GM18858 (cell line): ENCODE results near the gene EFNA4.

ENCODE experiments used
- ATAC-seq: cut with Tn5 transposase; IDR thresholded peaks from one replicate; pipeline ENCODE4 v1.9.1; 2021; ENCODE audit not compliant: unreplicated experiment

The EFNA4 gene

DNA sequence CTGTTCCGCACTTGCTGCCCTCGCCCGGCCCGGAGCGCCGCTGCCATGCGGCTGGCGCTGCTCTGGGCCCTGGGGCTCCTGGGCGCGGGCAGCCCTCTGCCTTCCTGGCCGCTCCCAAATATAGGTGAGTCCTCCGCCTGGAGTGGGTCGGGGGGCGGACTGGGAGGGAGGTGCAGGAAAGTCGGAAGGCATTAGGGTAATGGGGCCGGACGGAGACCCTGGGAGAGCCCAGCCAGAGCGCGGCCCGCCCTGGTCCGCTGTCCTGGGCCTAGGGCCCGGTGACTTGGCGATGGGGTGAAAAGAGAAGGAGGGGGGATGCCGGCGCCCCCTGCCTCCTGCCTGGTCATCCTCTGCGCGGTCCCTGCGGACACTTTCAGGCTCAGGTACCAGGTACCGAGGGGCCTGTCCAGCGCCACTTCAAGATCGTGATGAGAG, 12.2 kb upstream of the EFNA4 start:
- no peak for ATAC-seq

DNA sequence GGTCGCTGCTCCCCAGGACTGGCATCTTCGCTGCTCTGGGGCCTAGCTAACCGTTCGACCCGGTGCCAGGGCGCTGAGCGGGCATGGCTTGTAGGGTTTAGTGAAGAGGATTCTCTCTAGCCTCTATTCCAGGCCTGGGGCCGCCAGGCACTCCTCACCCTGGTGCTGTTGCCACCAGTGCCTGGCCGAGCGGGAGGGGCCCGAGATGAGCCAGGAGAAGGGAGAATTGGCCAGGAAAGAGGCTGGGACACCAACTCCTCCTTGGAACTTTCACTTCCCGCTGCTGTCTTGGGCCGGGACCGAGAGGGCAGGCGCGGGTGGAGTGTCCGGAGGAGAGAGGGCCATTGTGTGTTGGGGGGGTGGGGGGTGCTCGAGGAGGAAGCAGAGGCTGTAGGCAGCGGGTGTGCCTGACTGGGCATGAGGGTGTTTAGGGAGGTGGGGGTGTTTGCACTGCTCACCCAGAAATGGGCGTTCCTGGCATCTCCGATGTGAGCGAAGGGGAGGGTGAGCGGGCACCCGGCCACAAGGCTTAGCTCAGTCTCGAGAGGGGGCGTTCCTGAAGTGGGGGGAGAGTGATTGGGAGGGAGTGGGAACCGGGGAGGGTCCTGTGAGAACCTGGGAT, 11.7 kb upstream of the EFNA4 start:
- no peak for ATAC-seq

DNA sequence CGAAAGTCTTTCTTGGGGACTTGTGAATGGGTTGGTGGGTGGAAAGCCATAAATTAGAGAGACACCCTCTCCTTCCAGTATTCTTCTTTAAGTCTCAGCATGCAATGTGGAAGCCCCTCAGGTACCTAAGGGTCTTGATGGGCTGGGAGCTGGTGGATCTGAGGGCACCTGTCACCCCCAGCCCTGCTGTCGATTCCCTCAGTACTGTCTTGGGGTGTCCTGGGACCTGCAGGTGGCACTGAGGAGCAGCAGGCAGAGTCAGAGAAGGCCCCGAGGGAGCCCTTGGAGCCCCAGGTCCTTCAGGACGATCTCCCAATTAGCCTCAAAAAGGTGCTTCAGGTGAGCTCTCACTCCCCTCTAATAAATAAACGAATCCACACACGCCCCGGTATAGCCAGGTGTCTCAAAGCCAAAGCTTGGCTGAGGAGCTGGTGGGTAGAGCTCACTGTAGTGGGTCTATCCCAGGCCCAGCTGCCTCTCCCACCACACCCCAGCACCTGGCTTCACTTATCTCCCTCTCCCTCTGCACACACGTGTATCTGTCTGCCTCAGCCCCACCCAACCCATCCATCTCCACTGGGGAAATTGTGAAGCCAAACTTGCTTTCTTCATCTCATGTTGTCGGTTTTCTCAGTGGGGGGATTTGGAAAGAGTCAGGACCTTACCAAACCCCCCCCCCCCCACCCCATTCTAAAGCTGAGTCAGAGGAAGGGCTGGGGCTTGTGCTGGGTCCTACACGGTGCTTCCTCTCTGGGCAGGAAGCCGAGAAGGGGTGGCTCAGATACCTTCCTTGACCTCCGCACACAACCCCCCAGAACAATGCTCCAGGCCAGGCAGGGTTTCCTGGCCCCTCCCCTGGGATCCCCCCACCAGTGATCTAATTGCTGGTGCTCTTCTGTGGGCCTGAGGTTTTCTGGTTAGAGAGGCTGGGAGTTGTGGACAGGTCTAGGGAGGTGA, 10.8 kb upstream of the EFNA4 start:
- ATAC-seq = no peak

DNA sequence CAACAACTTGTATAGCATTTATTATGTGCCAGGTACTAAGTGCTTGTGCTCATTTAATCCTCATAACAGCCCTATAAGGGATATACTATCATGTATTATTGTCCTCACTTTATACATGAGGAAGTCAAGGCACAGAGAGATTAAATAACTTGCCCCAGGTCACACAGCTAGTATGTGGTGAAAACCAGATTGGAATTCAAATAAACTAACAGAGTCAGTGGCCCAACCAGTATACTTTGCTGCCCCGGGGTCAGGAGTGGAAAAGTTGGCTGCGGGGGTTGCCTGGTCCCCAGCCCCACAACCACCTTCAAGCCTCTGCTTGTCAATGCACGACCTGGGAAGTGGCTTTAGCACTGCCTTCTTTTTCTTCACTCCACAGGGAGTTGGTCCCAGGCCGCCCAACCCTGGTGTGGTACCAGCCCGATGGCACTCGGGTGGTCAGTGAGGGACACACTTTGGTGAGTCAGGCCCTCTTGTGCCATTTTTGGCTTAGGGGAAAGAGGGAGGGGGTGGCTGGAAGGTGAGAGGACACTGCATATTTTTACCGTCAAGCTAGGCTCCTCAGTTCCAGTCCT, 9.9 kb upstream of the EFNA4 start:
- no peak for ATAC-seq

DNA sequence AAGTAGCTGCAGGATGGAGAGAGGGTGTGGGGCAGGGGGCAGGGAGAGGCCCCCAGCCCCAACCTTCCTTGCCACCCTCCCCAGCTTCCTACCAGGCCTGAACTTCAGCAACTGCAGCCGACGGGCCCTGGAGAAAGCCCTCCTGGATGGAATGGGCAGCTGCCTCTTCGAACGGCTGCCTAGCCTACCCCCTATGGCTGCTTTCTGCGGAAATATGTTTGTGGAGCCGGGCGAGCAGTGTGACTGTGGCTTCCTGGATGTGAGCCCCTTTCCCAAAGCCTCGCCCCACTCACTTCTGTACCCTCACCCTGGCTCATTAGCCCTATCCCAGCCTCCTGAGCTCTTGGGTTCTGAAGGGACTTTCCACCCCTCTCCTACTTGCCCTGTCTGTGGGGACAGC, 6.4 kb upstream of the EFNA4 start:
- no peak for ATAC-seq

DNA sequence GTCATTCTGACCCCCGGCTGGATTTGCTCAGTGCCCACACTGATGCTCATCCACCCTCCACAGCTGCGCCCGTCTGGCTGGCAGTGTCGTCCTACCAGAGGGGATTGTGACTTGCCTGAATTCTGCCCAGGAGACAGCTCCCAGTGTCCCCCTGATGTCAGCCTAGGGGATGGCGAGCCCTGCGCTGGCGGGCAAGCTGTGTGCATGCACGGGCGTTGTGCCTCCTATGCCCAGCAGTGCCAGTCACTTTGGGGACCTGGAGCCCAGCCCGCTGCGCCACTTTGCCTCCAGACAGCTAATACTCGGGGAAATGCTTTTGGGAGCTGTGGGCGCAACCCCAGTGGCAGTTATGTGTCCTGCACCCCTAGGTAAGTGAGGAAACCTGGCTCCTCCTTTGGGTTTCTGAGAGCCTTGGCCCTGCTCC, 5.7 kb upstream of the EFNA4 start:
- ATAC-seq = no peak

DNA sequence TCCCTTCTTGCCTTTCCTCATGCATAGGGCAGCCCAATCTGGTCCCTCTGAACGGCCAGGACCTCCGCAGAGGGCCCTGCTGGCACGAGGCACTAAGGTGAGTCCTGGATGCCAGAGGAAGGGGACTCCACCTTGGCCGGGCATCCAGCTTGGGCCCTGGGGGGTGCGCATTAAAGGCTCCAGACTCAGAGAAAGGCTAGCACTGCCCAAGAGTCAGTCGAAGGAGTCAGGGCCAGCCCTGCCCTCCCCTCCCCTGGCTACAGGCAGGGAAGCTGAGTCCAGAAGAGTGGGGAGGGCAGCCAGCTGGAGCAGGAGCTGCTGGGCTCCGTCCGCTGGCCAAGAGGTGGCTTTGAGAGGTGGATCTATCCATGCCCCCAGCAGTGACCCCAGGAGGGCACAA, 2.8 kb upstream of the EFNA4 start:
- no peak for ATAC-seq

DNA sequence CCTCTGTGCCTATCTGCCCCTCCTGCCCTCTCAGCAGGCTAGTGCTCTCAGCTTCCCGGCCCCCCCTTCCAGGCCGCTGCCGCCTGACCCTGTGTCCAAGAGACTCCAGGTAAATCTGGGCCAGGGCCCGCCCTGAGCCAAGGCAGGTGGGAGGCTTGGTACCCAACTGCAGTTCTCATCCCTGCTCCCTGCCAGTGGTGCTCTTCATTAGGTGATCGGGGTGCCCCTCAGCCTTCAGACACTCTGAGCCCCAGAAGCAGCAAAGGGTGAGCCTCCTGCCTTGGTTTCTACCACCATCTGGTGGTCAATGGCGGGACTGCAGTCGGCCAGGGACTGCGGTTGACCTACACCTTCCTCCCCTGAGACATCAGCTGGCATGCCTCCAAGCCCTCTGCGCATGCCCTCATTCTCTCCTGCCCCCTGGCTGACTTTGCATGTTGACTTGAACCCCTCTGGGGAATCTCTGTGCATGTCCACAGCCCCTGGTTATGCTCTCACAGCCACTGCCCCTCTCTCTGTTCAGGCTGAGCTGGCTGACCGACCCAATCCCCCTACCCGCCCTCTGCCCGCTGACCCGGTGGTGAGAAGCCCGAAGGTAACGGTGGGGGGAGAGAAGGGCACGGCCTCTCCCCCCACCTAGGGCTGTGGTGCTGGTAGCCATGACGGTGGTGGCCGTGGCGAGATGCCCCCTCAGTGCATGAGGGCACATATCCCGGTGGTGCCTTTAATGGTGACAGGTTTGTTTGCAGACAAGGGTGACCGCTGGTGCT, 2.0 kb upstream of the EFNA4 start:
- peak; percentile 36 for ATAC-seq

DNA sequence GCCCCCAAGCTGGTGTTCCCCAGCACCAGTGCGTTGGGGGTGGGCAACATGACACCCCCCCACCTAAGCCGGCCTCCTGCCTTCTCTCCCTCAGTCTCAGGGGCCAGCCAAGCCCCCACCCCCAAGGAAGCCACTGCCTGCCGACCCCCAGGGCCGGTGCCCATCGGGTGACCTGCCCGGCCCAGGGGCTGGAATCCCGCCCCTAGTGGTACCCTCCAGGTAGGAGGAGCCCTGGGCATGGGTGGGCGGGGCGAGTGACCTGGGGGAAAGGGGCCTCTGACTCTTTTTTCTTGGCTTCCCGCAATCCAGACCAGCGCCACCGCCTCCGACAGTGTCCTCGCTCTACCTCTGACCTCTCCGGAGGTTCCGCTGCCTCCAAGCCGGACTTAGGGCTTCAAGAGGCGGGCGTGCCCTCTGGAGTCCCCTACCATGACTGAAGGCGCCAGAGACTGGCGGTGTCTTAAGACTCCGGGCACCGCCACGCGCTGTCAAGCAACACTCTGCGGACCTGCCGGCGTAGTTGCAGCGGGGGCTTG, 1.3 kb upstream of the EFNA4 start:
- no peak for ATAC-seq

DNA sequence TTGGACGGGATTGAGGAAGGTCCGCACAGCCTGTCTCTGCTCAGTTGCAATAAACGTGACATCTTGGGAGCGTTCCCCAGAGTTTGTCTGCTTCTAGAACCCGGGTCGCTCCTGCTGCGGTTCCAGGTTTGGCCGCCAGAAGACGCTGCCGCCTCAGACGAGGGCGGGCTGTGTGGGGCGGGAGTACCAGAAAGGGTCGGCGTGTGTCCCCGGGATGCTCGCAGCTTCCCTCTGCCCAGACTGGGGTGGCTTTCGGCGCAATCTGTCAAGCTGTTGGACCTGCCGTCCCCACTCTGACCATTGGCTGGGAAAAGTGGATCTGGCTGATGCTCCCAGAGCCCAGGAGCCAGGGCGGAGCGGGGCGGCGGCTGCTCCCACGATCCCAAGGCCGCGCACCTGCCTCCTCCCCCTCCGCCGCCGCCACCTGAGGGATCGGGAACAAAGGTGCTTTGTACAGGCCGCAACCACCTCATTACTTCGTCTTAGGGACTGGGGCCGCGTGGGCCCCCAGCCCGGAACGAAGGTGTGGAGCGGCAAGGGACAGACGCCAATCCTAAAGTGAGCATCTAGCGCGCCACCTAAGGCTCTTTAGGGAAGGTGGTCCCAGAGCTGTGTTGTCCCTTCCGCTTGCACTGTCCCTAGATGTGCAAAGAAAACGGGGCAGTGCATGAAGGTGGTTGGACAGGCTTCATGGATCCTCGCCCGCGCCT, 683 bp upstream of the EFNA4 start:
- no peak for ATAC-seq

DNA sequence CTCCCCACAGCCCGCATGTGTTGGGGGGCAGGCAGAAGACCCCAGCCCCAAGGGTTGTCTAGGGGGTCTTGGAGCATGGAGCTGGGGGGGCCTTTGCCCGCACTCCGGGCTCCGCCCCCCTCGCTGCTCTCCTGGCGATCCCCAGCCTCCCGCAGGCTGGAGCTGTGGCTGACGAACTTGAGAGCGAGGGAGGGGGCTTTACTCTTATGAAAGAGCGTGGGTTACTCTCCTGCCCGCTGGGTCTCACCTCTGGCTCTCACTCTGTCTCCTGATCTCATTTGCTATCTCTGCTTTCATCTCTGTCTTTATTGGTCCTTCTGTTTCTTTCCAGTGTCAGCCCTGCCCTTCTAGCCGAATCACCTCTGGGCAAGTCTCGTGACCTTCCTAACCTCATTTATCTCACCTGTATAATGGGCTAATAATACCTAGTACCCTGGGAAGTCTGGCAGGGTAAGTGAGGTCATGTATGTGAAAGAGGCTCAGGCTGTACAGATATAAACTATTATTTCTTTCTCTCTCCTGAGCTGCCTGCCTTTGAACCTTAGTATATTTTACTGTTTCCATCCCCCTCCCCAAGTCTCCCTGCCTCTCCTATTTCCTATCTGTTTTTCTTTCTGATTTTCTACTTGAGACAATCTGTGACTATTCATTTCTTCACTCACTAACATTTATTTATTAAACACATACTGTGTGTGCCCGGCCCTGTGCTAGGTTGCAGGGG, 731 bp downstream of the EFNA4 start:
- no peak for ATAC-seq

DNA sequence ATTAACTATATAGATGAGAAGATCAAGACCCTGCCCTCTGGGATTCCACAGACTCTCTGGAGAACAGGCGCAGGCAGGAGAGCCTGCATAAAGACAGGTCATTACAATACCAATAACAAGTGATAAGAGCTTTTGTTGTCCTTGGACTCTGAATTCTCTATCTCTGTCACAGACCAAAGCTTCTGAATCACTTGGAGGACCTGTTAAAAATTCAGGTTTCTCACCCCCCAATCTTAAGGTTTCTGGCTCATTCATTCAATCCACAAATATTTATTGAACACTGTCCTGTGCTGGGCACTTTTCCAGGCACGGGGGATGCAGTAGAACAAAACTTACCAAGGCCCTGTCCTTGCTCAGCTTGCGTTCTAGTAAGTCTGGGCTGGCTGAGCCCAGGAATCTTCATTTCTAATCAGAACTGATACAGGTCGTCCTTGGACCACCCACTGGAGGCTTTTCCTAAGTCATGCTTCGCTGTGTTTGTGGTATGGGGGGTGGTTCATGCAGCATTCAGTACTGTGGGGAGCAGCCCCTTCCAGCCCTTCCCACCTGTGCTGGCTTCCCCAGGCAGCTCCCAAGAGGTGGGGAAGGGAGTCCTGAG, 1.4 kb downstream of the EFNA4 start:
- no peak for ATAC-seq

DNA sequence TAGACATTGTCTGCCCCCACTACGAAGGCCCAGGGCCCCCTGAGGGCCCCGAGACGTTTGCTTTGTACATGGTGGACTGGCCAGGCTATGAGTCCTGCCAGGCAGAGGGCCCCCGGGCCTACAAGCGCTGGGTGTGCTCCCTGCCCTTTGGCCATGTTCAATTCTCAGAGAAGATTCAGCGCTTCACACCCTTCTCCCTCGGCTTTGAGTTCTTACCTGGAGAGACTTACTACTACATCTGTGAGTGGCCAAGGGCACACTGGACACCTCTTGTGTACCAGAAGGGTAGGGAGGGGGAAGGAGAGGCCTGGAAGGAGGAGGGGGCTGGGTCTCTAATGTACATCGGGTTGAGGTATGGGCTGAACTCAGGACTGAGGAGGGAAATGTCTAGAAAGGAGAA, 3.2 kb downstream of the EFNA4 start:
- no peak for ATAC-seq

DNA sequence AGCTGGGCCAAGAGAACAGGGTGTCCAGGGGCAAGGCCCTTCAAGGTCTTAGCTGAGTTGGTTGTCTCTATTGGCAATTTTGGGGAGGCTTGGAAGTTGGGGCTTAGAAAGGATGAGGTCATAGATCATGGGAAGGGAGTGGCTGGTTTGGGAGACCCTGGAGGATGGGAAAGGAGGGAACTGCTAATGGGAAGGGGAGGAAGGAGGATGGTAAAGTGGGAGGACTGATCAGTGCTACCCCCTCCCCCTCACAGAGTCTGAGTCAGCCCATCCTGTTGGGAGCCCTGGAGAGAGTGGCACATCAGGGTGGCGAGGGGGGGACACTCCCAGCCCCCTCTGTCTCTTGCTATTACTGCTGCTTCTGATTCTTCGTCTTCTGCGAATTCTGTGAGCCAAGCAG, 5.1 kb downstream of the EFNA4 start:
- ATAC-seq = no peak

DNA sequence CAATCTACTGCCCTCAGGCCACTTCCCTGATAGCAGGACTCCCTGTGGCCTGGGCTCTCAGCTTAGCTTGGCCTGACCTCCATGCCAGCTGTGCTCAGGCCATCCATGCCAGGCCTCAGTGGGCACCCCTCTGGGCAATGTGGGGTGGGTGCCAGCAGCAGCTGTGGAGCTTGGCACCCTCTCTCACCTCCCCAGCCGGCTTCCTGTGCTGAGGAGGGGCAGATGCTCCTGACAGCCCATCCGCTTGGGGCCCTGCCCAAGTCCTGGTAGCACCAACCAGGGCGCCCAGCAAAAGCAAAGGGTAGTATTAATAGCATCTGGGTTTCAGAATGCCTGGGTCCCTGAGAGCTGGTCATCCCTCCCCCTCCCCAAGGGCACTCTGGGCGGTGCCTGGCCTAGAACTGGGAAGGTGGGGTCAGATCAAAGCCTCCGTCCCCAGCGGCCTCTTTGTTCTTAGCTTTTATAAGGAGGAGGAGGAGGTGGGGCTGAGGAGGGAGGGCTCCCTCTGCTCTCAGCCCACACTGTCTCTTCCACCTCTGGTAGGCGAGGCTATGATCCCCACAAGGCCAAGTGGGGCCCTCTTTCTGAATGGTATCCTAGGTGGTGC, 6.1 kb downstream of the EFNA4 start:
- no peak for ATAC-seq

DNA sequence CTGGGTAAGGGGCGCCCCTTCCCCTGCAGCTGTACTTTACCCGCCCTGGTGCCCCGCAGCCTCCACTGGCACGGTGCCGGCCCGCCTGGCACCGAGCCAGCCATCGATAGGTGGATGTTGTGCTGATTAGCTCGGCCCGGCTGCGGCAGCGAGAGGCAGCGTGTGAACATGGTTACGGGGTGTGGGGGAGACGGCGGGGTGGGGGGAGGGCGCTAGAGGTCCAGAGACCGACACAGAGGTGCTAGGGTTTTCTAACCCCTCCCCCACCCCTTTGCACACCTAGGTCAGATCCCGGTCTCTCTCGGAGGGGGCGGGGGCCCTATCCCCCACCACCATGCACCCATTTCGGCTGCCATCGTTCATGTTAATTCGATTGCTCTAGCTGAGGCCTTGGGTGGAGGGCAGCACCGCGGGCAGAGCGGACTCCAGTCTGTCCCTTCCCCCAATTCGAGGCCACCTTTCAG, 6.7 kb downstream of the EFNA4 start:
- no peak for ATAC-seq

DNA sequence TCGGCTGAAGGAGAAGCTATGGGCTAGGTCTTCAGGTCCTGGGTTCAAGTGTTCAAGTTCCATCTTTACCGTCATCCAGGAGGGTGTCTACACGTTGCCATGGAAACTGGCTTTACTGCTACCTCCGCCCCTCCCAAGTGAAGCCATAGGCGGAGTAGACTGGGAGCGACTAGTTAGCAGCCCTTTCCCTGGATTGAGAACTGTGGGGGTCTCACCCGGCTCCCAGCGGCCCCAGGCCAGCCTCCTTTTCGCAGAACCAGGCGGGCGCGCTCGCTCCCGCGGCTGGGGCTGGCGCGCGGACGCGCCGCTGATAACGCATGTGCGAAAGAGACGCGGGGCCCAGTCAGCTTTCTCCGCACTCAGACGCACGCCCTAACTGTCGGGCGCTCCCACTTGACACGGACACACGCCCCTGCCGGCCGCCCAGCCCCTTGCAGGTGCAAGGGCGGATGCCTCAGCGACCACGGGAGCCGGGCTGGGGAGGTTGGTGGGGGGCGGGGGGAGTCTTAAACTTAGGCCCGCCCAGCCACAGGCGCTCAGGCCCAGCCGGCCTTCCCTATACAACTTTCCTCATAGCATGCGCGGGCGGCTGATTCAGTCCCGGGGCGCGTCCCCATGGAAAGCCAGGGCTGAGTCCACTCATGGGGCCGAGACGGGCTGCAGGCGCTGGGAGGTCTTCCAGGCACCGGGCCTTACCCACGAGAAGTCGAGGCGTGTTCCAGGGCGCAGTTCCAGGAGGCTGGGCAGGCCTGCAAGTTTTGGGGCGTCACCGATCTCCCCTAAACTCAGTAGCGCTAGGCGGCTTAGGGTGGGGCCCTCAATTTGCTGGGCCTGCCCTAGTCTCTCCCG, 7.4 kb downstream of the EFNA4 start:
- no peak for ATAC-seq

DNA sequence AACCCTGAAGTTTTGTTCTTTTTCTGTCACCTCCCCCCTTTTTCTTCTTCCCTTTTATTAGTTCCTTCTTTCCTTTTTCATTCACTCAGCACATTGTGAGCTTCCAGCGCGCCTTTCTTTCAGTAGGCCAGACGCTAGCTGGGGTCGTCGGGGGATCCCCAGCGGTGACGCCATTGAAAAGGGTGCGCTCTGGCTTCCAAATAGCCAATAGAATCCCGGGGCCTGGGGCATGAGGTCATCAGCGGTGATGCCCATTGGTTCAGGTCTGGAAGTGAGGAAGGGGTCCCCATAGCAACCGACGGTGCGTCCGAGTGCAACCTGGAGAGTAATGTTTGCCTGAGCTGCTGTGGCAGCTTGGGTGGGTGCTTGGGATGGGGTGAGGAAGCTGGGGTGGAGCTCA, 8.2 kb downstream of the EFNA4 start:
- ATAC-seq = no peak
